ENCODE data around the gene HIGD1A. TPM values are rescaled to one million over a fixed set of nuclear protein-coding genes. Genes with fewer than 3 reads are reported as not detected.

The HIGD1A gene
- total and polyA plus RNA-seq, 9 of the 15 experiments (the other 6 are each of a cell fraction or from before 2014, with no cell fraction given) = 165 to 1,185 (median 333) TPM

- TF ChIP-seq STAT5B (CRISPR knock-in tag; IDR thresholded peaks at IDR 0.05) = no peak
- no peak for TF ChIP-seq NR3C1 (CRISPR knock-in tag; IDR thresholded peaks at IDR 0.05)
- no peak for TF ChIP-seq SREBF2 (CRISPR knock-in tag; IDR thresholded peaks at IDR 0.05)
- peak; percentile 48; the same call in 1 of the 2 replicates for TF ChIP-seq GABPB1 (CRISPR knock-in tag; IDR thresholded peaks at IDR 0.05)
- TF ChIP-seq MAFK (IDR thresholded peaks at IDR 0.05; ENCODE audit: low read length) = no peak
- no peak for TF ChIP-seq NCOA1 (IDR thresholded peaks at IDR 0.05; ENCODE audit: low read depth)
- TF ChIP-seq RAD21 (CRISPR knock-in tag; conservative IDR thresholded peaks at IDR 0.05 in 1 of 2, IDR thresholded peaks at IDR 0.05 in 1 of 2) = peak; percentile 94 to 97
- TF ChIP-seq HMG20B (CRISPR knock-in tag; IDR thresholded peaks at IDR 0.05) = no peak
- no peak for TF ChIP-seq ZNF212 (CRISPR knock-in tag; IDR thresholded peaks at IDR 0.05)
- no peak for TF ChIP-seq TAF9B (IDR thresholded peaks at IDR 0.05; ENCODE audit: partially characterized antibody)
- no peak for TF ChIP-seq ZNF174 (CRISPR knock-in tag; IDR thresholded peaks at IDR 0.05)
- no peak for TF ChIP-seq ZNF280B (CRISPR knock-in tag; IDR thresholded peaks at IDR 0.05)
- TF ChIP-seq ZNF785 (CRISPR knock-in tag; IDR thresholded peaks at IDR 0.05) = no peak
- no peak for TF ChIP-seq ZBTB1 (CRISPR knock-in tag; IDR thresholded peaks at IDR 0.05; ENCODE audit: borderline replicate concordance, low read depth)
- 0 out of 2 replicates have a peak, but pooled peaks have one; percentile 38 for TF ChIP-seq SP1 (CRISPR knock-in tag; IDR thresholded peaks at IDR 0.05)
- TF ChIP-seq JUND (IDR thresholded peaks at IDR 0.05; ENCODE audit: borderline replicate concordance, low read depth, low read length) = peak; percentile 25; the same call in 1 of the 2 replicates
- no peak; the same call in 2 of the 3 replicates for TF ChIP-seq JUND (tag; IDR thresholded peaks at IDR 0.05; ENCODE audit: borderline replicate concordance, low read depth, low read length)
- TF ChIP-seq CC2D1A (IDR thresholded peaks at IDR 0.05) = peak; percentile 58; the same call in 1 of the 2 replicates
- no peak for TF ChIP-seq ZNF507 (tag; conservative IDR thresholded peaks at IDR 0.05)
- no peak for TF ChIP-seq SFPQ (IDR thresholded peaks at IDR 0.05; ENCODE audit: low read depth, low read length)
- peak; percentile 28; the same call in 1 of the 2 replicates for TF ChIP-seq ZNF24 (IDR thresholded peaks at IDR 0.05)
- no peak for TF ChIP-seq EWSR1 (IDR thresholded peaks at IDR 0.05; ENCODE audit: borderline replicate concordance, low read depth, partially characterized antibody)
- TF ChIP-seq CBX3 (IDR thresholded peaks at IDR 0.05; ENCODE audit: borderline replicate concordance in 1 of 2, low read length in 2 of 2) = no peak
- no peak for TF ChIP-seq NR2C2 (CRISPR knock-in tag; IDR thresholded peaks at IDR 0.05)
- no peak for TF ChIP-seq NR2C2 (tag; IDR thresholded peaks at IDR 0.05)
- TF ChIP-seq LCOR (CRISPR knock-in tag; IDR thresholded peaks at IDR 0.05) = peak; percentile 52; the same call in 1 of the 2 replicates
- no peak for TF ChIP-seq RBM15 (IDR thresholded peaks at IDR 0.05; ENCODE audit: insufficient read depth, low read length)
- TF ChIP-seq YY1 (IDR thresholded peaks at IDR 0.05; ENCODE audit: borderline replicate concordance in 1 of 3, control insufficient read depth in 1 of 3, extremely low read depth in 1 of 3, insufficient read depth in 3 of 3, insufficient read length in 1 of 3, insufficient replicate concordance in 2 of 3, low read depth in 1 of 3, low read length in 2 of 3) = peak in 1 of 3 experiments; percentile 39
These were observed 27.0 kb upstream of the HIGD1A start (continued) for GRCh38 chr3:42831321-42831713.
